ENCODE measurements around the gene ZBP1. TPM values are rescaled to one million over a fixed set of nuclear protein-coding genes. Genes with fewer than 3 reads are reported as not detected.

Gene ZBP1
- polyA plus RNA-seq, 10 donors = 0.08 to 0.82 (median 0.25) TPM; not detected in 6

GRCh38 chr20:57601211-57601570, 19.0 kb downstream of the ZBP1 start:
- DNase-seq = no peak

- no peak for DNase-seq
Observed at GRCh38 chr20:57600320-57601210, 19.7 kb downstream of the ZBP1 start.

DNA sequence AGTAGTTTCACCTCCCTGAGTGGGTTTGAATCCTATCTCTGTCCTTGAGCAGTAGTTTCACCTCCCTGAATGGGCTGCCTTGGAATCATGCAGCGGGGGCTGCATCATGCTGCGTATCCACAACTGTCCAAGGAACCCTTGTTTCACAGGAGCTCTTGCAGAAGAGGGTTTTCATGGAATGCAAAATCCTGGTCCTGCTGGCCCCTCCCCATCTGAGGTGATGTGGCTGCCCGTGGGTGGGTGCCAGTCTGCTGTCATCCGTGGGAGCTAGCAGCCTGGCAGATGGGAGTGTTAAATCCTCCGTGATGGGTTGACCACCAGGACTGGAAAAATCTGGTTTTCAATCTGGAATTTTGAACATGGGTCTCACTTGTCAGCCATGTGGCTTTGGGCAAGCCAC, 21.7 kb downstream of the ZBP1 start:
- no peak for DNase-seq

GRCh38 chr20:57598060-57598459, 22.2 kb downstream of the ZBP1 start:
- no peak for DNase-seq

DNA sequence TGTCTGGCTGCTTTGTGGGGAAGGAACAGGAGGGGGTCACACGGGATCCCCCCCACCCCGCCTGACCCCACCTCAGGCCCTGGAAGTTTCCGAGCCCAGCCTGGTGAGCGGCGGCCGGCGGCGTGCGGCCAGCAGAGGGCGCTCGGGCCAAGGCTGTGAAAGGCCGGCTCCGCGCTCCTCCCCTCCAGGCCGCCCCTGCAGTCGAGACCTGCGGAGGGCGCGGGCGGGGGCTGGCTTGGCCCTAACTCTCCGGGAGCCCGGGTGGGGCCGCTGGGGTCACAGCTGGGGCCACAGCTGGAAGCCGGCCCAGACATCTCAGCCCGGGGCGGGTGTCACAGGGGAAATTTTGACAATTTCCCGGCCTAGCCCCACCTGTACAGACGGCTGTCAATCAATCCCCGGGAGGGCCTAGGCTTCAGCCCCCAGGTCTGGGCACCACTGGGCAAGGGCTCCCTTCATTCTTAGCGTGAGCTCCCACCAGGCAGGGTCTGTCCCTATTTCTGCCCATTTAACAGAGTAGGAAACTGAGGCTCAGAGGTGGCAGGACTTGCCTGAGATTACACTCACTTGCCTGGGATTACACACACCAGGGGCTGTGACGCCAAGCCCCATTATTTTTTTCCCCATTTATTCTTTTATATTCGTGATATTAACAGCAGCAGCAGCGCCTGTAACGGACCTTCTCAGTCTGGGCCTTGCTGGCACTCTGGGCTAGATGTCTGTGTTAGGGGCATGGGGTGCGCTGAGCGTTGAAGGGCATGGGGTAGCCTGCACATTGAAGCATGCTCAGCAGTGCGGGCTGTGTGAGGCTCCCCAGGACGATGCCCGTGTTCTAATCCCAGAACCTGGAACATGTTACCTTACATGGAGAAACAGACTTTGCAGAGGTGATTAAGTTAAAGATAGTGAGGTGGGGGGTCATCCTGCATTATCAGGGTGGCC, 23.0 kb downstream of the ZBP1 start:
- peak; percentile 32 to 82 (median 71) for DNase-seq

- no peak for DNase-seq
Observed at GRCh38 chr20:57596358-57596757, 23.9 kb downstream of the ZBP1 start.

GRCh38 chr20:57595041-57596030, 24.9 kb downstream of the ZBP1 start:
- no peak for DNase-seq

GRCh38 chr20:57594092-57594951, 25.9 kb downstream of the ZBP1 start:
- peak; percentile 31 to 71 (median 62) for DNase-seq

- no peak for DNase-seq
Observed at GRCh38 chr20:57593134-57593886, 26.9 kb downstream of the ZBP1 start.

DNA sequence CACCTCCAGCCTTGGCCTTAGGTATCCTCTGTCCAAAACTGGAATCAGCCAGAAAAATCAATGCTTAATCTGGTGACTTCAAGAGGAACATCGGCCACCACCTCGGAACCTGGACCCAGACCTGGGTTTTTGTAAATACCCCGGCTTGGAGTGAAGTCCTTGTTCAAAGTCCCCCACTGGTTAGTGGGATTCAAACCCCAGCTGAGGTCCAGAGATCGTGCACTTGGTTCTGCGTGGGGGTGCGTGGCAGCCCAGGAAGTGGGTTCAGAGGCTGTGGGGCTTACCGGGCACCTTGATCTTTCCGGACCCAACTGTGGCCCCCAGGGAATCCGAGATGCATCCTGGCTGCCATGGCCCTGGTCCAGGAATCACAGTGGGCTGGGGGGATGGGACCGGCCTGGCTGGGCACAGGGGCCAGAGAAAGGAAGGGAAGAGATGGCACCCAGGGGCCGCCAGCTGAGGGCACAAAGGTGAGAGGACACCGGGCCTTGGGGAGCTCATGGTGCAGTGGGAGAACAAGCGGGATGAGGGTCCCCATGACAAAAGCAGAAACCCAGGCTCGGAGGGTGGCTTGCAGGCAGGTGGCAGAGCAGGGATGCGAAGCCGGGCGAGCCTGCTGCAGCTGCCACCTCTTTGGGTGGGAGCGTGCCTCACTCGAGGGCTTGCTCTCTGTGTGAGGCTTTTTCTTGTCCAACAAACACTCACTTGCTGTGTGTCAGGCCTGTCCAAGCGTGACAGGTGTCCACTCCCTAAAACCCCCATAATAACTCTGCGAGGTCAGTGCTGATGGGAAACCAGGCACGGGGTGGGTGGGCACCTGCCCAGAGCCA, 27.7 kb downstream of the ZBP1 start:
- no peak for DNase-seq

DNA sequence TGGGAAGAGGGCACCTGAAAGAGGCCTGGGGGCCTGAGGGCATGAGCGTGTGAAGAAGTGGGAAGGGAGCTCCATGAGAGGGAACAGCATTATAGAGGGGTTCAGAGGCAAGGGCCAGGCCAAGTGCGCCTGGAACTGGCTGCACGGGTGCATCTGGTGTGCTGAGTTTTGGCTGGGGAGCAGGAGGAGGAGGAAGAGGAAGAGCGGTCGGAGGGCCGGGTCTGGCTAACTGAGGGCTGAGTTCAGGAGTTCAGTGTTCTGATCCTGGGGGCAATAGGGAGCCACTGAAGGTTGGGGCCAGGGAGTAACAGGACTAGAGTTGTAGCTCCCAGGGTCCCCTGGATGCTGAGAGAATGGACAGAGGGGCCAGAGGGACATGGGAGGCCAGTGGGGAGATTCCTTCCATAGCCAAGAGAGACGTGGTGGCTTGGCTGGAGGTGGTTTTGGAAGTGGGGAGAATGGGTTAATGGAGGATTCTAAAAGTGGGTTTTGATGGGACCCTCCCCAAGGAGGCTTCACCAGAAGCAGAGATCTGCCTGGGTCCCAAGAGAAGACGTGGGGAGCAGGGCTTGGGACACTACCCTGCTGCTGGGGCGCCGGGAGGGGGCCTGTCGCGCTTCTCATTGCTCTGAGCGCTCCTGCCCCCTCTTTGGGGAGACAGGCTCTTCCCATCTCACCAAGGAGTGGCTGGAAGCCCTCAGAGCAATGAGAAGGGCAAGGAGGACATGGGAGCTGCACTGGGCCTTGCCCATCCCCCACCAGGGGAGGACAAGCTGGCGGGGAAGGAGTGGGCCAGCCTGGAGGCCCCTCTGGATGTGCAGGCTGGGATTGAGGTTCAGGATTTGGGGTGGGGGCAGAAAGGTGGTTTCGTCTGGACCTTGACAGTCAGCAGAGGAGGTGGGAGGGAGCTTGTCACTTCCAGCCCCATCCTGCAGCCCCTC, 28.7 kb downstream of the ZBP1 start:
- no peak for DNase-seq

- no peak for DNase-seq
Observed at GRCh38 chr20:57590485-57591288, 29.5 kb downstream of the ZBP1 start.

DNA sequence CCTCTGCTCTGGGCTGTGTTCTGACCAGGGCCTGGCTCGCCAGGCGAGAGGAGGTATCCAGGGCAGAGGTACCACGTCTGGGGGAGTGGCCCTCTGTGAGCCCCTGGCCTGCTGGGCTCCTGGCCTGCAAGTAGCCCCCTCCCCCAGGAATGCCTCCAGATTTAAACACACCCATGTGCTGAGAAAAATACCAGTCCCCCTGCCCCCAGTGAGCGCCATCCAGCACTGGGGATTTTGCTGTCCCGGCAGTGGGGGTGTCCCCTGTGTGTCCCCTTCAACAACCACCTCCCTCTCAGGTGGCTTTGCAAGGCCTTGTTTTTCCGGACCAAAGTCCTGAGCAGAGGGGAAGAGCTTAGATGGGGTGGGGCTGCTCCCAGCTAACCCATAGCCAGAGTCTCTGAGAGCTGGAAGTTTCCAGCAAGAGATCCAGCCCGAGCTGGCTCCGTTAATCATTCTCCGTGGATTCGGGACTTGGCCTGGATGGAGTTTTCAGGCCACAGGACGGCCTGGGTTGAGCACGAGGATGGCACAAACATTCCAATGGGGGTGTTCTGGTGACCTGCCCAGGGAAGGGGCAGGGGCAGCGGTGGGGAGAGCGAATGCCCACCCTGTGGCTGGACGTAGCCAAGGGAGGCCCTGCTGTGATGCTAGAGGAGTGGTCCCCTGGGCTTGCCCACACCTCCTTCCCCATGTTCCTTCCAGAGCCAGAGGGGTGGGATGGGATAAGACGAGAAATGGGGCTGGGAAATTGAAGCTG, 30.3 kb downstream of the ZBP1 start:
- no peak for DNase-seq

GRCh38 chr20:57589123-57589727, 31.0 kb downstream of the ZBP1 start:
- no peak for DNase-seq

GRCh38 chr20:57588596-57588995, 31.6 kb downstream of the ZBP1 start:
- DNase-seq = no peak
